Liver (tissue), 9 donors: Measurements from ENCODE around the gene RADIL. TPM values are rescaled to one million over a fixed set of nuclear protein-coding genes. Genes with fewer than 3 reads are reported as not detected.

Source experiments
- DNase-seq: peaks from one replicate; pipeline ENCODE4 v3.0.0-alpha.2; 2017; ENCODE audit warnings: low spot score
- H3K27ac ChIP-seq, 2 donors: one replicate each; pipeline ENCODE4 v1.7.0; 2013; ENCODE audit warnings: inconsistent platforms in 2 of 2, low read length in 2 of 2, control low read depth in 1 of 2, low read depth in 1 of 2, mild to moderate bottlenecking in 1 of 2
- H3K27me3 ChIP-seq, 4 donors: one replicate each; pipeline versions ENCODE4 v1.6.1 to v1.7.0; 2013; ENCODE audit warnings: low read length in 3 of 4, inconsistent platforms in 1 of 4, mild to moderate bottlenecking in 1 of 4, moderate library complexity in 1 of 4; ENCODE audit not compliant: control insufficient read depth in 4 of 4, insufficient read depth in 4 of 4
- H3K36me3 ChIP-seq, 4 donors: one replicate each; pipeline versions ENCODE4 v1.6.1 to v1.7.0; 2013; ENCODE audit warnings: low read length in 3 of 4, mild to moderate bottlenecking in 3 of 4, low read depth in 1 of 4, moderate library complexity in 1 of 4; ENCODE audit not compliant: control insufficient read depth in 4 of 4, insufficient read depth in 3 of 4
- H3K4me1 ChIP-seq, 4 donors: one replicate each; pipeline versions ENCODE4 v1.6.1 to v1.7.0; 2013; ENCODE audit warnings: low read length in 3 of 4, mild to moderate bottlenecking in 3 of 4, moderate library complexity in 1 of 4; ENCODE audit not compliant: control insufficient read depth in 4 of 4, insufficient read depth in 4 of 4
- H3K4me3 ChIP-seq, 3 donors: one replicate each; pipeline versions ENCODE4 v1.6.1 to v1.7.0; 2013; ENCODE audit warnings: low read length in 3 of 3, control low read depth in 1 of 3, low read depth in 1 of 3, mild to moderate bottlenecking in 1 of 3
- H3K9ac ChIP-seq, 2 donors: one replicate each; pipeline ENCODE4 v1.7.0; 2013; ENCODE audit warnings: low read length in 2 of 2, mild to moderate bottlenecking in 2 of 2, moderate library complexity in 2 of 2, control low read depth in 1 of 2, low read depth in 1 of 2
- H3K9me3 ChIP-seq, 4 donors: one replicate each; pipeline versions ENCODE4 v1.6.1 to v1.7.0; 2013; ENCODE audit warnings: low read length in 3 of 4; ENCODE audit not compliant: control insufficient read depth in 4 of 4
- ATF3 ChIP-seq: IDR thresholded peaks from 2 replicates; pipeline ENCODE4 v1.6.1; 2016; ENCODE audit warnings: antibody characterized with exemption
- EGR1 ChIP-seq, 2 donors: IDR thresholded peaks; 2 replicates each; pipeline ENCODE4 v1.6.1; 2016 to 2018; ENCODE audit warnings: antibody characterized with exemption in 2 of 2, low read depth in 2 of 2
- FOXA1 ChIP-seq: IDR thresholded peaks from 2 replicates; pipeline ENCODE4 v1.6.1; 2016; ENCODE audit warnings: antibody characterized with exemption
- FOXA2 ChIP-seq: IDR thresholded peaks from 2 replicates; pipeline ENCODE4 v1.6.1; 2016; ENCODE audit warnings: antibody characterized with exemption
- GABPA ChIP-seq, 2 donors: IDR thresholded peaks in 1 of 2; conservative IDR thresholded peaks in 1 of 2; 2 replicates each; pipeline ENCODE4 v1.6.1; 2016; ENCODE audit warnings: antibody characterized with exemption in 2 of 2, mild to moderate bottlenecking in 1 of 2, moderate library complexity in 1 of 2
- HNF4A ChIP-seq, 2 donors: conservative IDR thresholded peaks; 2 replicates each; pipeline ENCODE4 v1.6.1; 2016; ENCODE audit warnings: antibody characterized with exemption in 2 of 2, mild to moderate bottlenecking in 2 of 2
- HNF4G ChIP-seq: IDR thresholded peaks from 2 replicates; pipeline ENCODE4 v1.6.1; 2016; ENCODE audit warnings: antibody characterized with exemption
- JUND ChIP-seq, 2 donors: IDR thresholded peaks; 2 replicates each; pipeline ENCODE4 v1.6.1; 2016; ENCODE audit warnings: antibody characterized with exemption in 2 of 2
- MAX ChIP-seq: IDR thresholded peaks from 2 replicates; pipeline ENCODE4 v1.6.1; 2016; ENCODE audit warnings: antibody characterized with exemption
- NR2F2 ChIP-seq: IDR thresholded peaks from 2 replicates; pipeline ENCODE4 v1.6.1; 2016; ENCODE audit warnings: antibody characterized with exemption
- RAD21 ChIP-seq, 2 donors: IDR thresholded peaks; 2 replicates each; pipeline ENCODE4 v1.6.1; 2016; ENCODE audit warnings: antibody characterized with exemption in 2 of 2, mild to moderate bottlenecking in 2 of 2
- REST ChIP-seq: IDR thresholded peaks from 2 replicates; pipeline ENCODE4 v1.6.1; 2016; ENCODE audit warnings: antibody characterized with exemption, mild to moderate bottlenecking
- RXRA ChIP-seq, 2 donors: IDR thresholded peaks; 2 replicates each; pipeline ENCODE4 v1.6.1; 2017 to 2018; ENCODE audit warnings: antibody characterized with exemption in 2 of 2, mild to moderate bottlenecking in 1 of 2
- SP1 ChIP-seq: IDR thresholded peaks from 2 replicates; pipeline ENCODE4 v1.6.1; 2018; ENCODE audit warnings: antibody characterized with exemption, mild to moderate bottlenecking
- TAF1 ChIP-seq: conservative IDR thresholded peaks from 2 replicates; pipeline ENCODE4 v1.6.1; 2016; ENCODE audit warnings: antibody characterized with exemption, mild to moderate bottlenecking
- YY1 ChIP-seq: IDR thresholded peaks from 2 replicates; pipeline ENCODE4 v1.6.1; 2016; ENCODE audit warnings: antibody characterized with exemption, mild to moderate bottlenecking
- WGBS: extraction: QIAGEN DNeasy Blood & Tissue Kit; methylation state at CpG from one replicate; pipeline ENCODE4 v1.1.7; 2013; 5-methylcytosine and 5-hydroxymethylcytosine counted together
- polyA plus RNA-seq, 2 donors: library from polyadenylated mRNA; stranded (reverse) in 1 of 2; unstranded in 1 of 2; fragments of 200-250 nt in 1 of 2; fragments of >200 nt in 1 of 2; fragmentation: Nextera tagmentation in 1 of 2; extraction: Ambion mirVana in 1 of 2; gene quantifications; one replicate each; pipeline versions ENCODE4 v1.2.1 to v1.2.3, GENCODE V29; 2013 to 2015
- total RNA-seq, 2 donors: library from RNA; depleted of rRNA; stranded (reverse); fragments of >200 nt; gene quantifications; one replicate each; pipeline ENCODE4 v1.2.3, GENCODE V29; 2014
- TF ChIP-seq, protein P1 (sequence below): IDR thresholded peaks from 2 replicates; pipeline ENCODE4 v1.6.1; 2016; ENCODE audit warnings: antibody characterized with exemption
- TF ChIP-seq, protein P2 (sequence below): fragments of 150-350 bp; IDR thresholded peaks from 2 replicates; pipeline ENCODE4 v1.5.1; 2017; ENCODE audit warnings: improper control_type of control experiment, low read depth, low read length; ENCODE audit not compliant: missing input control
- donor health status: healthy.
- donor health status: healthy.
- donor health status: healthy.
- donor health status: healthy.
- donor health status: healthy.

The RADIL gene
- total and polyA plus RNA-seq, 4 donors = 0.14 to 0.25 (median 0.21) TPM; not detected in 1

DNA sequence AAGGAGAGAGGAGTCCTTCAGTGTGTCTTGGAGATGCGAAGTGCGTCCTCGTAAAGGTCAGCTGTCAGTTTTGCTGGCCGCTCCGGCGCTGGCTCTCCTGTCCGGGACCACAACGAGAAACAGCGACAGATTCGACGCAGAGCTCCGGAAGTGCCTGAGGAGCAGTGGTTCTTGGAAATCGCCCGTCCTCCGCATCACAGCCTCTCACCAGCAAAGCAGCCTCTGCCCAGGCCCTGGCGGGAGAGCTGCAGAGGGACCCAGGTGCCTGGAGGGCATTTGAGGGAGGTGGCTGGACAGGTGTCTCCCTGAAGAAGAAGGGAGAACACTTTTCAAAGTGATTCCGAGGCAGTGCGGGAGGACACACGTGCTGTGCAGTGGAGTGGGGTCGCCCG is 119.7 kb downstream of the RADIL start:
- TF ChIP-seq RXRA (IDR thresholded peaks at IDR 0.05) (no peak), SP1 (no peak), REST (no peak), FOXA2 (no peak), RAD21 (IDR thresholded peaks at IDR 0.05) (no peak), JUND (IDR thresholded peaks at IDR 0.05) (no peak), YY1 (no peak), FOXA1 (no peak), NR2F2 (no peak), HNF4G (no peak), EGR1 (IDR thresholded peaks at IDR 0.05; ENCODE audit: low read depth in 2 of 2) (no peak), TAF1 (no peak), GABPA (IDR thresholded peaks at IDR 0.05 in 1 of 2, conservative IDR thresholded peaks at IDR 0.05 in 1 of 2) (no peak), MAX (no peak), HNF4A (conservative IDR thresholded peaks at IDR 0.05) (no peak), ATF3 (no peak)
- TF ChIP-seq, protein P1, sequence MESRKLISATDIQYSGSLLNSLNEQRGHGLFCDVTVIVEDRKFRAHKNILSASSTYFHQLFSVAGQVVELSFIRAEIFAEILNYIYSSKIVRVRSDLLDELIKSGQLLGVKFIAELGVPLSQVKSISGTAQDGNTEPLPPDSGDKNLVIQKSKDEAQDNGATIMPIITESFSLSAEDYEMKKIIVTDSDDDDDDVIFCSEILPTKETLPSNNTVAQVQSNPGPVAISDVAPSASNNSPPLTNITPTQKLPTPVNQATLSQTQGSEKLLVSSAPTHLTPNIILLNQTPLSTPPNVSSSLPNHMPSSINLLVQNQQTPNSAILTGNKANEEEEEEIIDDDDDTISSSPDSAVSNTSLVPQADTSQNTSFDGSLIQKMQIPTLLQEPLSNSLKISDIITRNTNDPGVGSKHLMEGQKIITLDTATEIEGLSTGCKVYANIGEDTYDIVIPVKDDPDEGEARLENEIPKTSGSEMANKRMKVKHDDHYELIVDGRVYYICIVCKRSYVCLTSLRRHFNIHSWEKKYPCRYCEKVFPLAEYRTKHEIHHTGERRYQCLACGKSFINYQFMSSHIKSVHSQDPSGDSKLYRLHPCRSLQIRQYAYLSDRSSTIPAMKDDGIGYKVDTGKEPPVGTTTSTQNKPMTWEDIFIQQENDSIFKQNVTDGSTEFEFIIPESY = no peak
- TF ChIP-seq, protein P2, sequence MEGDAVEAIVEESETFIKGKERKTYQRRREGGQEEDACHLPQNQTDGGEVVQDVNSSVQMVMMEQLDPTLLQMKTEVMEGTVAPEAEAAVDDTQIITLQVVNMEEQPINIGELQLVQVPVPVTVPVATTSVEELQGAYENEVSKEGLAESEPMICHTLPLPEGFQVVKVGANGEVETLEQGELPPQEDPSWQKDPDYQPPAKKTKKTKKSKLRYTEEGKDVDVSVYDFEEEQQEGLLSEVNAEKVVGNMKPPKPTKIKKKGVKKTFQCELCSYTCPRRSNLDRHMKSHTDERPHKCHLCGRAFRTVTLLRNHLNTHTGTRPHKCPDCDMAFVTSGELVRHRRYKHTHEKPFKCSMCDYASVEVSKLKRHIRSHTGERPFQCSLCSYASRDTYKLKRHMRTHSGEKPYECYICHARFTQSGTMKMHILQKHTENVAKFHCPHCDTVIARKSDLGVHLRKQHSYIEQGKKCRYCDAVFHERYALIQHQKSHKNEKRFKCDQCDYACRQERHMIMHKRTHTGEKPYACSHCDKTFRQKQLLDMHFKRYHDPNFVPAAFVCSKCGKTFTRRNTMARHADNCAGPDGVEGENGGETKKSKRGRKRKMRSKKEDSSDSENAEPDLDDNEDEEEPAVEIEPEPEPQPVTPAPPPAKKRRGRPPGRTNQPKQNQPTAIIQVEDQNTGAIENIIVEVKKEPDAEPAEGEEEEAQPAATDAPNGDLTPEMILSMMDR = no peak
- DNase-seq = no peak
- Histone ChIP-seq H3K36me3 (peaks cover 11 to 51% (median 33%) of the 10 kb centered on the region in 4 donors), H3K4me3 (no peak overlapping the region), H3K9ac (no peak overlapping the region), H3K9me3 (no peaks in the 10 kb centered on the region), H3K4me1 (no peaks in the 10 kb centered on the region), H3K27me3 (no peaks in the 10 kb centered on the region), H3K27ac (no peak overlapping the region)
- 97% methylated on average over 21 of the region's 21 CpGs for WGBS
